Liver (tissue), 3 donors: ENCODE results near the gene PCDH9.

Experiments used
- EGR1 ChIP-seq, 2 donors: IDR thresholded peaks; 2 replicates each; pipeline ENCODE4 v1.6.1; 2016 to 2018; ENCODE audit warnings: antibody characterized with exemption in 2 of 2, low read depth in 2 of 2
- FOXA2 ChIP-seq: IDR thresholded peaks from 2 replicates; pipeline ENCODE4 v1.6.1; 2016; ENCODE audit warnings: antibody characterized with exemption
- JUND ChIP-seq, 2 donors: IDR thresholded peaks; 2 replicates each; pipeline ENCODE4 v1.6.1; 2016; ENCODE audit warnings: antibody characterized with exemption in 2 of 2
- RXRA ChIP-seq, 2 donors: IDR thresholded peaks; 2 replicates each; pipeline ENCODE4 v1.6.1; 2017 to 2018; ENCODE audit warnings: antibody characterized with exemption in 2 of 2, mild to moderate bottlenecking in 1 of 2
- TAF1 ChIP-seq: conservative IDR thresholded peaks from 2 replicates; pipeline ENCODE4 v1.6.1; 2016; ENCODE audit warnings: antibody characterized with exemption, mild to moderate bottlenecking
- TF ChIP-seq, protein P1 (sequence below): fragments of 150-350 bp; IDR thresholded peaks from 2 replicates; pipeline ENCODE4 v1.5.1; 2017; ENCODE audit warnings: improper control_type of control experiment, low read depth, low read length; ENCODE audit not compliant: missing input control
- donor health status: healthy.
- donor health status: healthy.

DNA sequence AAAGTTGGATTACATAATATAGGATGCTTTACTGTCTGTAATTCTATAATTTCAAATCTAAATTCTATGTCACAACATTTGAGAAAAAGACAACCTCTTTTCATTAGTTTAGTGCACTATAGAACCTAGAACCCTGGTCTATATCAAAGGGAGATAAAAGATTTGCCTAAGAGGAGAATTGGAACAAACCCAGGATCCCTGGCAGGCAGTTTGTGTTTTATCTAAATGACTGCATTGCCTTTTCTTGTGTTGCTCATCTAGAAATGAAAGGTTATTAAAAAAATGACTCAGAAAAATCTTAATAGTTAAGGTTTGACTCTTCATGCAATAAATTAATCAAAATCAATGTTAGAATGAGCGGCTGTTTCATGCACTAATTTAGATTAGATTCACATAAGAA lies 96.7 kb downstream of the PCDH9 start:
- TF ChIP-seq JUND (IDR thresholded peaks at IDR 0.05) = no peak
- TF ChIP-seq EGR1 (IDR thresholded peaks at IDR 0.05; ENCODE audit: low read depth in 2 of 2) = no peak
- TF ChIP-seq, protein P1, sequence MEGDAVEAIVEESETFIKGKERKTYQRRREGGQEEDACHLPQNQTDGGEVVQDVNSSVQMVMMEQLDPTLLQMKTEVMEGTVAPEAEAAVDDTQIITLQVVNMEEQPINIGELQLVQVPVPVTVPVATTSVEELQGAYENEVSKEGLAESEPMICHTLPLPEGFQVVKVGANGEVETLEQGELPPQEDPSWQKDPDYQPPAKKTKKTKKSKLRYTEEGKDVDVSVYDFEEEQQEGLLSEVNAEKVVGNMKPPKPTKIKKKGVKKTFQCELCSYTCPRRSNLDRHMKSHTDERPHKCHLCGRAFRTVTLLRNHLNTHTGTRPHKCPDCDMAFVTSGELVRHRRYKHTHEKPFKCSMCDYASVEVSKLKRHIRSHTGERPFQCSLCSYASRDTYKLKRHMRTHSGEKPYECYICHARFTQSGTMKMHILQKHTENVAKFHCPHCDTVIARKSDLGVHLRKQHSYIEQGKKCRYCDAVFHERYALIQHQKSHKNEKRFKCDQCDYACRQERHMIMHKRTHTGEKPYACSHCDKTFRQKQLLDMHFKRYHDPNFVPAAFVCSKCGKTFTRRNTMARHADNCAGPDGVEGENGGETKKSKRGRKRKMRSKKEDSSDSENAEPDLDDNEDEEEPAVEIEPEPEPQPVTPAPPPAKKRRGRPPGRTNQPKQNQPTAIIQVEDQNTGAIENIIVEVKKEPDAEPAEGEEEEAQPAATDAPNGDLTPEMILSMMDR = no peak
- TF ChIP-seq RXRA (IDR thresholded peaks at IDR 0.05) = no peak
- TF ChIP-seq FOXA2 = no peak
- no peak for TF ChIP-seq TAF1
